HG02798 (cell line): ENCODE results near the gene PPP1R14C.
"Not testable (repeated sequence)": the region's sequence is repeated elsewhere in the genome, so short reads cannot be mapped to it uniquely, and the experiment has no call there.

ENCODE experiments used
- ATAC-seq: cut with Tn5 transposase; IDR thresholded peaks from one replicate; pipeline ENCODE4 v1.9.1; 2021; ENCODE audit warnings: mild to moderate bottlenecking; ENCODE audit not compliant: unreplicated experiment, poor library complexity

The PPP1R14C gene

GRCh38 chr6:150137711-150138110 is 5.1 kb upstream of the PPP1R14C start:
- ATAC-seq: not testable (repeated sequence)

GRCh38 chr6:150138638-150139037 is 4.2 kb upstream of the PPP1R14C start:
- no peak for ATAC-seq

- no peak for ATAC-seq
Observed at GRCh38 chr6:150139533-150139932, 3.3 kb upstream of the PPP1R14C start.

DNA sequence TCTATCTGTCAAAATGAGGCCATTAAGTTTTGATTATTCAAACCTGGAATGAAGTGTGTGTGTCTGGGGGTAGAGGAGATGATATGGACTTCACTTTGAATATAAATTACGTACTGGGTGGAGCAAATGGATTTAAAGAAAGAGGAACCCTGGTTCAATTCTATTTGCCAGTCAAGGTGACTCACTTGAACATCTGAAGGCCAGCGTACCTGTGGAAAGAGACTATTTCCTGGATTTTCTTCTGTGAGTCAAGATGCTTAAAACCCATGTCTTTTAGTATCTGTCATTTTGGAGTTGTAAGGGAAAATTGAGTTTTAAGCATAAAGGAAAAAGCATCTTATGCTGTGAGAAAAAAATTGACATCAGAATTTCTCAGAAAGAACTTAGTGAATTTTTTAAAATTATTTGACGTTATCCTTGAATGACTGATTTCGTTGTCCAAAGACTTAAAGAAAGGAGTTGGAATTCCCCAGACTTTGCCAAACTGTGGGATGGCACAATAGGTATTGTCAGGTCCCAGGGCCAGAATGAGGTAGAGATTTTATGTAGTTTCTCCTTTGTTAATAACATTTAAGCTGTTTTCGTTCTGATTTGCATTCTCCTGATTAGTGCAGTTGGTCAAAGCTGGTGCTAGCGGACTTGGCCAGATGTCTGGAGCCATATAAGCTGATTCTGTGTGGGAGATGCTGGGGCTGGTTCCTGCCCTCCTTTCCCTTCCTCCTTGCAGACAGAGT is 2.4 kb upstream of the PPP1R14C start:
- ATAC-seq: no peak

GRCh38 chr6:150142097-150142669 is 661 bp upstream of the PPP1R14C start:
- no peak for ATAC-seq

GRCh38 chr6:150143516-150144293 is 861 bp downstream of the PPP1R14C start:
- no peak for ATAC-seq

GRCh38 chr6:150144294-150144868 is 1.5 kb downstream of the PPP1R14C start:
- ATAC-seq: no peak

- no peak for ATAC-seq
Observed at GRCh38 chr6:150145427-150145826, 2.6 kb downstream of the PPP1R14C start.

- ATAC-seq: no peak
Observed at GRCh38 chr6:150145830-150146229, 3.0 kb downstream of the PPP1R14C start.

GRCh38 chr6:150146436-150146835 is 3.6 kb downstream of the PPP1R14C start:
- no peak for ATAC-seq

- no peak for ATAC-seq
Observed at GRCh38 chr6:150149146-150149545, 6.3 kb downstream of the PPP1R14C start.

DNA sequence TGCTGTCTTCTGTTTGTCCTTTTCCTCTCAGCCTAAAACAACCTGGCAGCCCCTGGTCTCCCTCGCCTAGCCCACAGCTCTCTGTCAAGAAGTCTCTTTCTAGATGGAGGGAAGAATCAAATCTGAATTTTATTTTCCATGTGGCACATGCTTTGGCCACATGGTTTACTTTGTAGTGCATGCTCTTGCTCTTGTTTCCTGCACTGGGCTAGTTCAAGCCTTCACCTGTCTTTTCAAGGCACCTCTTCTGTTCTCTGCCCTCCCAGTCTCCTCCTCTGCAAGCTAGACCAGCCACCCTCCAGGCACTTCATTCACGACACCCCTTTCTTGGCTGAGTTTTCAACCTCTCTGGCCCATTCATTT is 7.6 kb downstream of the PPP1R14C start:
- no peak for ATAC-seq

DNA sequence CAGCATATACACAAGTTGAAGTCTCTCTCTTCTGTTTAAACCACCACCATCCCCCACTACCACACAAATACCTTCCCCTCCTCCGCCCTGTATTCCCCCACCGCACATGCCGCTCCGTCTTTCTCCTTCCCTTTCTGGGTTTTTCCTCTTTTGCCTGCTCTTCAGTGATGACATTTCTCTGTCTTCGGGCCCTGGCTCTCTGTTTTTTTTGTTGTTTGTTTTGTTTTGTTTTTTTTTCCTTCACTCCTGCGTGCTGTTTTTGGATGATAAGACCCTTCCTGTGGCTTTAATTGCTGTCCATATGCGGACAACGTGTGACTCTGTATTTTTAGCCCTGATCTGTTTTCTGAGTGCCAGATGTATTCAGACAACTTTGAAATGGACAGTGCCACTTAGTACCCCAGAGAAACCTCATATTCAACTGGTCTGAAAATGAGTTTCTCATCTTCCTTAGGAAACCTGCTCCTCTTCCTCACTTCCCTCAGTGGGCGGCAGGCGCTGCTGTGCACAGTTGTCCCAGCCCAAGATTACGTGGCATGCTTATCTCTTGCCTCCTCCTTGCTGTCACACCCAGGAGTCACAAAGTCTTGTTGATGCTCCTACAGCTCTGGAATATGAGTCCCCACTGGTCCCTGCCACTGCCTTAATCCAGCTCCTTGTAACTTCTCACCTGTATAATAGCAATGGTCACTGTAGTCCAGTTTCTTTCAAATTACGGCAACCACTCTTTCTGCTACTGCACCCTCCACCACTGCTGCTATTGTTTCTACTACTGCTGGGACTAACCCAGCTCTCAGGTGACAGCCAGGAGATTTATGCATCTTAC is 8.2 kb downstream of the PPP1R14C start:
- ATAC-seq: no peak

GRCh38 chr6:150152891-150153876 is 10.3 kb downstream of the PPP1R14C start:
- ATAC-seq: no peak

DNA sequence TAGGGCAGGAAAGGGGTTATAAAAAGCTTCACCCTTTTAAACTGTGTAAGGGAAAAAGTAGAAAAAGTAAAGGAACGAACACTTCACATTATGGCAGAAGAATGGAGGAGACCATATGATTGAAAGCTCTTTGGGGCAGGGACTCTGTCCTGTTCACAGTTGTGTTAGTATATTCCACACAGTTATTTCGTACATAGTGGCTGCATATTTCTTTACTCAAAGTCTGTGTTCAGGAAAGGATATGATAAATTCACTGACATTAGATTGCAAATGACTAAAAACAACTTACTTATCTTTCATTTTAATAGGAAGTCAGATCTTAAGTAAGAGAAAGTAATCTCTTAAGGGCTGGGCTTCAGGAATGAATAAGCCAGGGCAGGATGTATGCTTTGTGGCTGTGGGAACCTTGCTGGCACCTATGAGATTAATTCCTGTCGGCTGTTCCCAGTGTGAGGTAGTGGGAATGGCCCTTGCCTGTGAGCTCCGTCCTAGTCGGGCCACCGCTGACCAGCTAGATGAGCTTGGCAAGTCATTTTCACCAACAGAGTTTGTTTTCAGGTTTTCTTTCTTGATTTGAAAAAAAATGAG is 11.2 kb downstream of the PPP1R14C start:
- ATAC-seq: no peak

DNA sequence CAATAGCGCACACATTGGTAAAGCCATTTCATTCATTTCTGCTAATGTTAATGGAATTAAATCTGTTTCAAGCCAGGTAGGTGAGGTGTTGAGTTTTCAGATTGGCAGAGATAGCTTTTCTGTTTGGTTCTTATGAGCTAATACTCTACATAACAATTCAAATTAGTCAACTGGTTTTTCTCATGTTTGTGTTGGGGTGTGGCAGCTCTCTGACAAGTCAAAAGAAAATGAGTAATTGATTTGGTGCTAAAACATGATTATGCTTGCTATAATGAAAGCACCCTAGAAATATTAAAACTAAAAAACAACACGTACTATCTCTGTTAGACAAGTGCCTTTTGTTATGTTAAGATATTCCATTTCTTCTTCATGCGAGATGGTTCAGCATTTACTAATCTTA is 13.6 kb downstream of the PPP1R14C start:
- no peak for ATAC-seq

GRCh38 chr6:150157081-150157480 is 14.2 kb downstream of the PPP1R14C start:
- ATAC-seq: no peak

DNA sequence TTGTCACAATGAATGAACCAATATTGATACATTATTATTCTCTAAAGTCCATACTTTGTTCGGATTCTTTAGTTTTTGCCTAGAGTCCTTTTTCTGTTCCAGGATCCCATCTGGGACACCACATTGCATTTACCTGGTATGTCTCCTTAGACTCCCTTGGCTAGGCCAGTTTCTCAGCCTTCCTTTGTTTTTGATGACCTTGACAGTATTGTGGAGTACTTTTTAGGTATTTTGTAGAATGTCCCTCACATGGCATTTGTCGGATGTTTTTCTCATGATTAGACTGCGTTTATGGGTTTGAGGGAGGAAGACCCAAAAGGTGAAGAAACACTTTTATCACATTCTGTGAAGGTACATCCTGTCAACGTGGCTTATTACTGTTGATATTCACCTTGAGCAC is 16.9 kb downstream of the PPP1R14C start:
- ATAC-seq: no peak

- ATAC-seq: no peak
Observed at GRCh38 chr6:150163970-150164369, 21.1 kb downstream of the PPP1R14C start.
